HL-60/S4 treated with retinoic acid at 250 ng/mL for 4 days and 3 days (cell line): ENCODE measurements around the gene JARID2.
"Not testable (repeated sequence)": the region's sequence is repeated elsewhere in the genome, so short reads cannot be mapped to it uniquely, and the experiment has no call there.

Source experiments
- in situ Hi-C: fragments of 300-500 bp; cut with MboI; formaldehyde crosslinking; loops from 2 replicates; pipeline ENCODE4 v1.7.0; 2022; ENCODE audit warnings: low sequenced_read_pairs

Gene JARID2

DNA sequence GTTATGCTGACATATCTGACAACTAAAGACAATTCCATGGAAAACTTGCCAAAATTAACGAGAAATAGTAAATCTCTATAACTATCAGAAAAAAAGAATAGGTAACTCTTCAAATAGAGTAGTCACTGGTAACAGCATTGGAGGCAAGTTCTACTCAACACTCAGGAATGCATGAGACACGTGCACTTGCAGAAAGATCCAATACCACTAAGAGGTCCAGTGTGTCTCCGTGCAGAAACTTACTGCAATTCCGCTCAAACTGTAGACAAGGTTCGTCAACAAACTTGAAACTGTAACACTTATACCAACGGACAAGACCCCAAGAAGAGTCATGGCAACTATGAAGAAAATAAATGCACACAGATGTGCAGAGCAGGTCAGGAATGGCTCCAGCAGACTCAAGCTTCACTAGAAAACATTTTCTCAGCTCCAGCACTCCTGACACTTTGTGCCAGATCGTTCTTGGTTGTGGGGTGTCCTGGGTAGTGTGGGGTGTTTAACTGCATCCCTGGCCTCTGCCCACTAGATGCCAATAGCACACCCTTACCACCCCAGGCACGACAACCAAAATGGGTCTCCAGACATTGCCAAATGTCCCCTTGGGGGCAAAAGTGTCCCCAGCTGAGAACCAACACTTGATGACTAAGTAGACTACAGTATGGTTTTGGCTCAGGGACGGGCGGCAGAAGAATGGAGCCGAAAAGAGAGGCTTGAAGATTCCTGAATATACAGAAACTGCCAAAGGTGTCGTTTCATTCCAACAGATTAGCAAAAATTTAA is 282.2 kb downstream of the JARID2 start:
- in situ Hi-C loops = no loop called here

GRCh38 chr6:15528870-15529269 is 283.0 kb downstream of the JARID2 start:
- in situ Hi-C loops = no loop called here

DNA sequence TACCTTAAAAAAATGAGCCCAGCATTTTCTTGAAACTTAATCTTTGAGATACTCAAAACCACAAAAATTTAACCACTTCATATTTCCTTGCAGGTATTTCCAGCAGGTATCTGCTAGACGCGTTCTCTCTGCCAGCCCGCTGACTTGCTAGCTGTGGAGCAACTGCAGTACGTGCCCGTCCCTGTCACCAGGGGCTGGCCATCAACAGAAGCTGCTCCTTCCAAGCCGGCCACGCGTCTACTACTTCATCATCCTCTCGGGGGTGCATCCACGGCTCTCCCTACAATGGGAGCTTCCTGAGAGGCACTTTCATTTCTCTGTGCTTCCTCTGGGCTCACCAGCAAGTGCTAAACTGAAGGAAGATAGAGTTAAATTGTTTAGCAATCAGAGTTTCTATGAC is 284.5 kb downstream of the JARID2 start:
- in situ Hi-C loops = no loop called here

DNA sequence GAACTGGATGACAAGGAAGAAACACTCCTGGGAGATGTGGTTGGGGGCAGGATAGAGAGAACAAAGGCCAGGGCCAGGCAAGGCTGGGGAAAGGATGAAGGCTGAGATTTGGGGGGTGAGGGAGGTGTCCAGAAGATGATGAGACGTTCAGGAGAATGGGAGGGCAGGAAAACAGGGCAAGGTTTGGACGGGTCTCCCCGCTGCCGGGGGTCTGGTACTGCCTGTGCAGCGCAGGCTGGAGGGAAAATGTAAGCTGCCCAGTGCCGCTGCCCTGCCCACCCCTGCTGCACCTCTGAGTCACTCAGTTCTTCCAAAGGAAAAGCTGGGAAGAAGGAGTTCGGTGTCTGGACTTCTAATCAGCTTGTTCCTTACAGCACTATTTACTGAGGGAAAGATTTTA is 286.1 kb downstream of the JARID2 start:
- in situ Hi-C loops = no loop called here

GRCh38 chr6:15533379-15534026 is 287.6 kb downstream of the JARID2 start:
- in situ Hi-C loops = no loop called here

DNA sequence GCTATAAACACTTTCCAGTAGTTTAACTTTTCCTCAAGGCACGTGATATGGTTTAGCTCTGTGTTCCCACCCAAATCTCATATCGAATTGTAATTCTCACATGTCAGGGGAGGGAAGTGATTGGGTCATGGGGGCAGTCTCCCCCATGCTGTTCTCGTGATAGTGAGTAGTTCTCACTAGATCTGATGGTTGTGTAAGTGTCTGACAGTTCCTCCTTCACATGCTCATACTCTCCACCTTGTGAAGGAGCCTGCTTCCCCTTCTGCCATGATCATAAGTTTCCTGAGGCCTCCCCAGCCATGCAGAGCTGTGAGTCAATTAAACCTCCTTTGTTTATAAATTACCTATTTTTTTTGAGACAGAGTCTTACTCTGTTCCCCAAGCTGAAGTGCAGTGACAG is 289.1 kb downstream of the JARID2 start:
- in situ Hi-C loops = no loop called here

GRCh38 chr6:15535495-15536197 is 289.8 kb downstream of the JARID2 start:
- in situ Hi-C loops = no loop called here

GRCh38 chr6:15536198-15536955 is 290.5 kb downstream of the JARID2 start:
- in situ Hi-C loops = no loop called here

DNA sequence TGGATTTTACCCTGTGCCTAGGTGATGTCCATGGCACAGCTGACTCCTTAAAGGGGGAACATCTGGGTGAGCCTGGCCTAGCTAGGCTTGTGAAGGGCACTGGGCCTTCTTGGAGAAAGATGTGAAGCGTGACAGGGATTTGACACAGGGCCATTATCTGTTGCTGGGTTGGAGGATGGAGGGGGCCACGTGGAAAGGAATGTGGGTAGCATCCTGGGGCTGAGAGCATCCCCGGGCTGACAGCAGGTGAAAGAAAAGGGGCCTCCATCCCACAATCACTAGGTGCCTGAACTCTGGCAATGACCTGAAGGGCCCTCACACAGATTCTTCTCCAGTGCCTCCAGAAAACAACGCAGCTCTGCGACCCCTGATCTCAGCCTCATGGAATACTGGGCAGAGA is 292.2 kb downstream of the JARID2 start:
- in situ Hi-C loops = no loop called here

DNA sequence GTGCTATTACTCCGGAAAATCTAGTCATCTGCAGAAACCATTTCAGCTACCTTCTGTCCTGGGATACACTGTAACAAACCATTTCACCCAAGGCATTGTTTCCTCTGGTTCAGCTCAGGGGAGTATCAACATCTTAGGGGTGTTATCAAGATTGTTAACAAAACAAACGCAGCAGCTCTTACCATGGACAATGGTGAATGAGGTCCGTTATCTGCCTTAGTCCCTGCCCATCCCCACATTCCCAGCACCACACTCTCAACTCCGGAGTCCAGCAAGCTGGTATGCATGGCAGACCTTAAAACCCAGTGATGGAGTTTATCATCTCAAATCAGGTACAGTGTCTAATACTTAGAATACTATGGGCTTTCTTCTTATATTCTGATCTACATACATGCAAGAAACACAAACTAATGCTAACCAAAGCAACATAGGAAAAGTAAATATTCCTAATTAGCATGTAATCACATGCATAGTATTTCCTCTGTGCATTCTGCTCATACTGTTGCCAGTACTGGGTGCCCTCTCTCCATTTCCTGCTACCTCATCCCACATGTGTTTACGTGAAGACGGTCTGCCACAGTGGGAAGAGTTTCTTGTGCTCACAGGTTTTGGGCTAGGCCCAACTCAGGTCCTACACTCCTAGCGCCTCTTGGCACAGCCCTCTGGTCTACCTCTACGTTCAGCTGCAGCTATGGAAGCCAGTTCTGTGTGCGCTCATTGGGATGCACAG is 293.1 kb downstream of the JARID2 start:
- in situ Hi-C loops = no loop called here

GRCh38 chr6:15539722-15540270 is 293.9 kb downstream of the JARID2 start:
- in situ Hi-C loops = no loop called here

- in situ Hi-C loops = not testable (repeated sequence)
Observed at GRCh38 chr6:15543332-15543917, 297.6 kb downstream of the JARID2 start.

DNA sequence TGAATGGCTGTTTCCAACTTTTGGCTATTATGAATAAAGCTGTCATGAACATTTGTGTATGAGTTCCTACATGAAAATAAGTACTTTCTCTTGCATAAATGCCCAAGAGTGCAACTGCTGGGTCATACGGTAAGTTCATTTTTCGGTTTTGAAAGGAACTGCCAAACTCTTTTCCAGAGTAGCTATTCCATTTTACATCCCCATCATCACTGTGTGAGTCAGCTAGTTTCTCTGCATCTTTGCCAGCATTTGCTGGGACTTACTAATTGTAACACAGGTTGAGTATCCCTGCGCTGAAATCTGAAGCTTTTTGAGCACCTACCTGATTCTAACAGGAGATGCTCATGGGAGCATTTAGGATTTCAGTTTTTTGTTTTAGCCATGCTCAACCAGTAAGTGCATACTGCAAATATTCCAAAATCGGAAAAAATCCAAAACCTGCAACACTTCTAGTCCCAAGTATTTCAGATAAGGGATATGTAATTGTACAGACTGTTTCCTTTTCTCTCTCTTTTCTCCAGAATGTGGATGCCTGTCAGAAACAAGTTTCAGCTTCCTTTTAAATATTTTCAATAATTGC is 298.5 kb downstream of the JARID2 start:
- in situ Hi-C loops = no loop called here

DNA sequence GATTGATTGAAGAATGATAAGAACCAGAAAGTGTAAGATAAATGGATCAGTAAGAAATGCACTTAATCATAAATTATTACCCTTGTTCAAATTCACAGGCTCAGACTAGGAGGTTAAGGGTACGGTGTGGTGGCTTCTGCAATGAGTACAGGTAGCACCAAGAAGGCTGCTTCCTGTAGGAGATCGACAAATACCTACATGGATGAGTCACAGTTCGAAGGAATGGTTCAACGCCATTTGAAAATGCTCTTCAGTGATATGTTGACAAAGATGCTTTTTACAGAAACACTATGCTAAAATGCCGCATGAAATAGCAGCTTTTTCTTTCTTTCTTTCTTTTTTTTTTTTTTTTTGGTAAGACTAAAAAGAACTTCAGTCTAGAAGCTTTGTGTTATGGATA is 300.7 kb downstream of the JARID2 start:
- in situ Hi-C loops = no loop called here

DNA sequence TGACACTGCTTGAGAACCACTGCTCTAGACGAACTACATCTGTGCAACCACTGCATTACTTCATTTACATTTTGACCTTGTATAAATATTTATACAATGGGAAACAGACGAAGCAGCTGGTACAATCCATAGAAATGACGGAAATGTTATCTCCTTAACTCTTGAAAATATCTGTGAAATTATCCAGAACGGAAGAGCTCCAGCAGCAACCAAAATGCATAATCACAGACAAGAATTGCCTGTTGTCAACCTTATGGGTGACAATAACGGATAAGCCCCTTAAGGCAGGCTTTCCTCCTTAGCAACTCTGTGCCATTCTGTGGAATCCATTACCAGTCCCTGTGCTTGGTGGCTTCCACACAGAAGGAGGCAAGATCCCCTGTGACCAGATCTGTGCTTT is 301.5 kb downstream of the JARID2 start:
- in situ Hi-C loops = no loop called here

GRCh38 chr6:15549371-15549770 is 303.5 kb downstream of the JARID2 start:
- in situ Hi-C loops = no loop called here

DNA sequence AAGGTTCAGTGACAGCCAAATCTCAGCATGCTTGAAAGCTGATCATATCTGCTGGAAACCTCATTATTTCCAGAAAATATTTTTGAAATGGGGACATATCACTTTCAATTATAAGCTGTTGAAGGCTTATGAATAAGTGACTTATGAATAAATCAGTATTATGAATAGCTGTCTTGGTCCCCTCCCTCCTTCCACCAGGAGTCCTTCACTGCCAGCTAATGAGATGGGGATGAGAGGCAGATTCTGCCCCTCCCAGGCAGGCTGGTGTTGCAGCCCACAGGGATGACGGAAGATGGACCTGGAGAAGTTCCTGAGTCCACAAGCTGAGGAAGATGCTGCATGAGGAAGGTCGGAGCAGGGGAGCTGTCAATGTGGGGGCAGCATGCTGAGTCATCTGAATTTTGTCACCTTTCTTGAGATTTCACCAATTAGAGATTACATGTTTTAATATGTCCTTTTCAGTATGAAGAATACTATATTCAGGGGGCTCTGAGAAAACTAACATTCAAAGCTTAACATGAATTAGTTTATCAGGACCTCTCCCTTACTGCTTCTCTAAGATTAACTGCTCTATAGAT is 304.8 kb downstream of the JARID2 start:
- in situ Hi-C loops = no loop called here

GRCh38 chr6:15551262-15551661 is 305.4 kb downstream of the JARID2 start:
- in situ Hi-C loops = no loop called here

- in situ Hi-C loops = no loop called here
Observed at GRCh38 chr6:15551798-15552197, 305.9 kb downstream of the JARID2 start.
